Activated CD4-positive, alpha-beta T cell treated with anti-CD3 and anti-CD28 coated beads, Interleukin-2, Interleukin-6, amounts not matched to agents 100 ng/mL and 50 ng/mL, durations not matched to agents 16 hours and 8 hours (primary cell): ENCODE data around the gene ARHGAP33.
"Not testable (repeated sequence)": the region's sequence is repeated elsewhere in the genome, so short reads cannot be mapped to it uniquely, and the experiment has no call there.

ENCODE experiments used
- DNase-seq: peaks from one replicate; pipeline ENCODE4 v3.0.0-alpha.2; 2020

The ARHGAP33 gene

GRCh38 chr19:35755550-35756376, 19.6 kb upstream of the ARHGAP33 start:
- DNase-seq = peak; percentile 46

GRCh38 chr19:35756377-35757230, 18.8 kb upstream of the ARHGAP33 start, which contains the start of gene HSPB6:
TSS of gene HSPB6 (minus strand) at chr19:35757029. CDS start at chr19:35757008, 21 bp downstream.
- DNase-seq = no peak

GRCh38 chr19:35757231-35757748, 18.1 kb upstream of the ARHGAP33 start:
- peak; percentile 44 for DNase-seq

GRCh38 chr19:35757749-35758608, 17.4 kb upstream of the ARHGAP33 start, which contains the start of gene PROSER3:
TSS of gene PROSER3 (plus strand) at chr19:35758176. CDS start at chr19:35758216, 40 bp downstream.
- DNase-seq = peak; percentile 100

GRCh38 chr19:35759697-35760096, 15.7 kb upstream of the ARHGAP33 start:
- DNase-seq = no peak

GRCh38 chr19:35760711-35761349, 14.5 kb upstream of the ARHGAP33 start:
- no peak for DNase-seq

GRCh38 chr19:35764432-35765315, 10.7 kb upstream of the ARHGAP33 start:
- DNase-seq = no peak

- DNase-seq = no peak
These were observed 8.7 kb upstream of the ARHGAP33 start for GRCh38 chr19:35766571-35767104.

GRCh38 chr19:35767288-35768081, 7.9 kb upstream of the ARHGAP33 start:
- DNase-seq = no peak

- no peak for DNase-seq
These were observed 7.3 kb upstream of the ARHGAP33 start for GRCh38 chr19:35768082-35768421.

- DNase-seq = not testable (repeated sequence)
These were observed 3.0 kb upstream of the ARHGAP33 start for GRCh38 chr19:35772362-35772761.

GRCh38 chr19:35773020-35773806, 2.2 kb upstream of the ARHGAP33 start:
- DNase-seq = no peak

- no peak for DNase-seq
These were observed 904 bp upstream of the ARHGAP33 start for GRCh38 chr19:35774274-35775045.

GRCh38 chr19:35775046-35775297, 392 bp upstream of the ARHGAP33 start:
- no peak for DNase-seq

GRCh38 chr19:35776102-35776788, 881 bp downstream of the ARHGAP33 start:
- no peak for DNase-seq

- DNase-seq = no peak
These were observed 1.9 kb downstream of the ARHGAP33 start for GRCh38 chr19:35777086-35777841.

GRCh38 chr19:35777961-35778360, 2.6 kb downstream of the ARHGAP33 start:
- DNase-seq = no peak
